H1 (cell line): Measurements from ENCODE around the gene SWT1. TPM values are rescaled to one million over a fixed set of nuclear protein-coding genes. Genes with fewer than 3 reads are reported as not detected.

ENCODE experiments used
- BRCA1 ChIP-seq: IDR thresholded peaks from 2 replicates; pipeline ENCODE4 v1.6.1; 2012; ENCODE audit warnings: low read depth, low read length, improper control_type of control experiment
- CBX5 ChIP-seq: fragments of 300-800, 300-1000 bp; sonication (generic); IDR thresholded peaks from 2 replicates; pipeline ENCODE4 v1.7.1; 2016; ENCODE audit warnings: antibody characterized with exemption, low read length, low read depth
- FOSL1 ChIP-seq: IDR thresholded peaks from 2 replicates; pipeline ENCODE4 v1.6.1; 2011; ENCODE audit warnings: mild to moderate bottlenecking, low read depth, low read length, moderate library complexity; ENCODE audit not compliant: insufficient read depth
- RAD21 ChIP-seq, 2 experiments: IDR thresholded peaks in 1 of 2; conservative IDR thresholded peaks in 1 of 2; 2 replicates each; pipeline ENCODE4 v1.6.1; 2011; ENCODE audit warnings: low read depth in 2 of 2, low read length in 2 of 2, improper control_type of control experiment in 1 of 2, inconsistent platforms in 1 of 2, mild to moderate bottlenecking in 1 of 2, moderate library complexity in 1 of 2
- RBBP5 ChIP-seq: IDR thresholded peaks from 2 replicates; pipeline ENCODE4 v1.7.1; 2012; ENCODE audit warnings: low read depth, mild to moderate bottlenecking, inconsistent platforms, low read length, moderate library complexity, borderline replicate concordance
- RXRA ChIP-seq: IDR thresholded peaks from 2 replicates; pipeline ENCODE4 v1.6.1; 2011; ENCODE audit warnings: low read depth, mild to moderate bottlenecking, low read length, moderate library complexity; ENCODE audit not compliant: insufficient read depth
- SAP30 ChIP-seq: fragments of 300-600 bp; sonication (generic); IDR thresholded peaks from 2 replicates; pipeline ENCODE4 v1.7.1; 2012; ENCODE audit warnings: low read length, moderate library complexity, mild to moderate bottlenecking, inconsistent platforms; ENCODE audit not compliant: insufficient read depth, insufficient replicate concordance
- TAF7 ChIP-seq: optimal IDR thresholded peaks from 2 replicates; pipeline ENCODE3; 2011; ENCODE audit warnings: low read depth, mild to moderate bottlenecking, inconsistent platforms, low read length, moderate library complexity, borderline replicate concordance
- ZNF274 ChIP-seq: IDR thresholded peaks from 2 replicates; pipeline ENCODE4 v1.7.0; 2012; ENCODE audit warnings: low read length, borderline replicate concordance; ENCODE audit errors: extremely low read depth
- polyA plus RNA-seq, 7 experiments: library from polyadenylated mRNA; depleted of rRNA in 3 of 7; stranded (reverse) in 5 of 7; unstranded in 2 of 7; fragments of >200 nt in 5 of 7; fragments of 200-250 nt in 2 of 7; gene quantifications; 1 replicate in 5 of 7; 2 replicates in 1 of 7; 4 replicates in 1 of 7; pipeline versions ENCODE4 v1.2.1 to v1.2.3, GENCODE V29; 2011 to 2013; ENCODE audit warnings: missing spikeins in 2 of 7, mixed read lengths in 2 of 7
- total RNA-seq: library from RNA; stranded (reverse); fragmentation: NEBNext Ultra II Directional; extraction: Animal tissue kit (Norgen Biotek cat#: 25700); gene quantifications from 2 replicates; pipeline ENCODE4 v1.2.1, GENCODE V29; 2021

The SWT1 gene
- total and polyA plus RNA-seq, 2 of the 8 experiments (the other 6 are each of a cell fraction or from before 2014, with no cell fraction given): 1.4 to 6.2 TPM

DNA sequence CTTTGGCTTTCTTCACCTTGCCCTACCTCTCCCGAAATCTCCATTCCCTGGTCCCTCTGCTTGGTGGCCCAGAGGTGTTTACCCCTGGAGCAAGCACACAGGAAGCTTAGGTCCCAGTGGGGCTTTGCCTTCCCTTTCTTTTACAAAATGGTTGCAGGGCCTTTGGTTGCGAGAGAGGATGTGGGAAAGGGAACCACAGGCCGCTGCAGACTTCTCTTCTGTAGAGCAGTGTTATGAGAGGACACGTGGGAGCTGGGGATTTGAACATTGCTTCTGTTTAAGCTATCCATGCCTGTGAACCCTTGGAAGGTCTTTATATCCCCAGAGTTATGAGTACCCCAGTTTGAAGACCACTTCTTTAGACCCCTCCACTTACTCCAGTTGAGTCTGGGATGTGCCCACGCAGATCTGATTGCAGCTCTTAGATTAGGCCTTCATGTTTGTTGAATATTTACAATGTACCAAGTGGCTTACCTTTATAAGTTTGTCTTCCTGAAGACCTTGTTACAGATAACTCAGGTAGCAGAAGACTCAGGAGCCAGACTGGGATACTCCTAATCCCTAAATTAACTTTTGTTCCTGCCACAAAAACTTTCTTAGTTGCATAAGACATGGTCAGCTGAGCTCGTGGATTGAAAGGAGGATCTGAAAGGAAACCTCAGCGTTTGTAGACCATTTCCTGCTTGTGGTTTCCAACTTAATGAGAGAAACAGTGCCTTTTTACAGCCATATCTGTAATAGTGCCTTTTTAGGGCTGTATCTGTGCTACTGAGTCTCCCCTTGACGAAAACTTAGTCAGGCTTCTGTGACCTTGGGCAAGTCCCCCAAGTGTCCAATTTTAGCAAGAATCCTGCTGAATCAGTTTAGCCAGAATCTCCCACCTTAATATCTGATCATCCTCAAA lies 182.0 kb downstream of the SWT1 start (continued):
- TF ChIP-seq RAD21 (IDR thresholded peaks at IDR 0.05 in 1 of 2, conservative IDR thresholded peaks at IDR 0.05 in 1 of 2; ENCODE audit: low read depth in 2 of 2, low read length in 2 of 2) (no peak), CBX5 (no peak), ZNF274 (no peak), TAF7 (no peak), RBBP5 (no peak), SAP30 (no peak), RXRA (no peak), BRCA1 (no peak), FOSL1 (no peak)
